Measurements from ENCODE around the gene B3GNT3. TPM values are rescaled to one million over a fixed set of nuclear protein-coding genes. Genes with fewer than 3 reads are reported as not detected.
A peak's percentile ranks its signal among the peaks of the same experiment; 100 is the strongest.

B3GNT3 gene
- total RNA-seq, 2 donors from 2014 or later, result 0.70 to 1.2 TPM

DNA sequence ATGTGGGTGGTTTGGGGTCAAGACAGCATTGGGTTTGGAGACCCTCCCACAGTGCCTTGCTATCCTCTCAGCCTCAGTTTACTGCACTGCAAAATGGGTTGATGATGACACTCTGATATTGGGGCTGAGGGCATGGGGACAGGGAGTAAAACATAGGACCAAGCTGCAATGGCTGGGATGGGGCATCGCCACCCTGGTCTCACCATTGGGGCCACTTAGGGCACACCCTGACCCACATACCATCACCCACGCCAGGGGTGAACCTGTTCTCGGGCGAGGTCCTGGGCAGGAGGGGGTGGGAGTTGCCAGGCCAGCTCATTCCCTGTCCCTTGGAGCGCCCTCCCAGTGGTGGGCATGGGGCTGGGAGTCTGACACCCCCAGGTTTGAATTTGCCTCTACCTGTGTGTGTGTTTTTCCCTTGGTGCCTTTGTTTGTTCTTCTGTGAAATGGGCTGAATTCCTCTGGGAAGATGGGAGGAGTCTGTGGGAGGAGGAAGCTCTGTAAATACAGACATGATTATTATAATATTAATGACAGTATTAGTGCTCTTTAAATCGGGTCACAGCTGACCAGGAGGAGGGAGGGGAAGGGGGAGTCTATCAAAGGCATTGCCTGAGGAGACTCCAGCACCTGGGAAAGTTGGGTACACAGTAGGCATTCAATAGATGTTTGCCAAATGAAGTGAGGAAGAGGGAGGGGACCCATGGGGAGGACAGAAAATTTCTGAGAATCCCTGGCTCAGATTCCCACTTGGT lies 45.9 kb upstream of the B3GNT3 start:
- H3K9me3 ChIP-seq (ENCODE audit: control insufficient read depth, low read length), result no peaks in the 10 kb centered on the region
- DNase-seq, result no peak
- Mint-ChIP-seq H3K27me3 (ENCODE audit: insufficient read depth) (peaks cover 4% of the 10 kb centered on the region), H3K9me3 (no peaks in the 10 kb centered on the region), H3K4me3 (peak overlapping the region; percentile 34), H3K4me1 (no peaks in the 10 kb centered on the region), H3K36me3 (ENCODE audit: low read depth) (no peaks in the 10 kb centered on the region), H3K27ac (no peak overlapping the region)
- H3K4me3 ChIP-seq (ENCODE audit: low read length), result no peak overlapping the region
- no peaks in the 10 kb centered on the region for H3K4me1 ChIP-seq (ENCODE audit: control insufficient read depth, insufficient read depth, low read length)
- TF ChIP-seq, protein P1, sequence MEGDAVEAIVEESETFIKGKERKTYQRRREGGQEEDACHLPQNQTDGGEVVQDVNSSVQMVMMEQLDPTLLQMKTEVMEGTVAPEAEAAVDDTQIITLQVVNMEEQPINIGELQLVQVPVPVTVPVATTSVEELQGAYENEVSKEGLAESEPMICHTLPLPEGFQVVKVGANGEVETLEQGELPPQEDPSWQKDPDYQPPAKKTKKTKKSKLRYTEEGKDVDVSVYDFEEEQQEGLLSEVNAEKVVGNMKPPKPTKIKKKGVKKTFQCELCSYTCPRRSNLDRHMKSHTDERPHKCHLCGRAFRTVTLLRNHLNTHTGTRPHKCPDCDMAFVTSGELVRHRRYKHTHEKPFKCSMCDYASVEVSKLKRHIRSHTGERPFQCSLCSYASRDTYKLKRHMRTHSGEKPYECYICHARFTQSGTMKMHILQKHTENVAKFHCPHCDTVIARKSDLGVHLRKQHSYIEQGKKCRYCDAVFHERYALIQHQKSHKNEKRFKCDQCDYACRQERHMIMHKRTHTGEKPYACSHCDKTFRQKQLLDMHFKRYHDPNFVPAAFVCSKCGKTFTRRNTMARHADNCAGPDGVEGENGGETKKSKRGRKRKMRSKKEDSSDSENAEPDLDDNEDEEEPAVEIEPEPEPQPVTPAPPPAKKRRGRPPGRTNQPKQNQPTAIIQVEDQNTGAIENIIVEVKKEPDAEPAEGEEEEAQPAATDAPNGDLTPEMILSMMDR (conservative IDR thresholded peaks at IDR 0.05), result no peak
- no peaks in the 10 kb centered on the region for H3K36me3 ChIP-seq (ENCODE audit: control insufficient read depth, insufficient read depth, low read length)
- no peaks in the 10 kb centered on the region for H3K27me3 ChIP-seq (ENCODE audit: control insufficient read depth, insufficient read depth, low read length, poor library complexity, severe bottlenecking)
- 61 to 89% methylated on average over 2 to 6 of the region's 6 CpGs for WGBS, 2 experiments (ENCODE audit: insufficient coverage in 1 of 2, insufficient read length in 1 of 2)
- H3K9ac ChIP-seq (ENCODE audit: extremely low read depth, low read length, poor library complexity, severe bottlenecking), result no peak overlapping the region
- H3K27ac ChIP-seq (ENCODE audit: low read depth, low read length), result no peak overlapping the region

DNA sequence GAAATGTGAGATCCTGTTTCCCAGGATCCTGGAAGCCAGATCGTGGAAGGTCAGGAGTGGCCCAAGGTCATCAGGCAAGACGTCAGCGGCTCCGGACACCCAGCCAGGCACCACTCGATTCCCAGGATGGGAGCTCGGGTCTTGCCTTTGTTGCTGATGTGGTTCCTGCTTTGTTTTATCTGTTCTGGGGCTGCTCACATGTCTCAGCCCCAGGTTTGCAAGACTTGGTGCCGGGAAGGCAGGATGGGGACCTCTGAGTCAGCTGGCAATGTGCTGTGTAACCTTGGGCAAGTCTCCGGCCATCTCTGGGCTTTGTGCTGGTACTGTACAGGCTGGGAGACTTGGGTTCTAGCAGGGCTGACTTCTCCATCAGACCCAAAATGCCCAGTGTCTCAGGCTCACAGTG lies 45.0 kb upstream of the B3GNT3 start:
- TF ChIP-seq, protein P1 (conservative IDR thresholded peaks at IDR 0.05), result no peak
- Histone ChIP-seq H3K4me1 (ENCODE audit: control insufficient read depth, insufficient read depth, low read length) (no peaks in the 10 kb centered on the region), H3K4me3 (ENCODE audit: low read length) (no peak overlapping the region), H3K27me3 (ENCODE audit: control insufficient read depth, insufficient read depth, low read length, poor library complexity, severe bottlenecking) (no peaks in the 10 kb centered on the region), H3K9ac (ENCODE audit: extremely low read depth, low read length, poor library complexity, severe bottlenecking) (no peak overlapping the region), H3K9me3 (ENCODE audit: control insufficient read depth, low read length) (no peaks in the 10 kb centered on the region), H3K36me3 (ENCODE audit: control insufficient read depth, insufficient read depth, low read length) (no peaks in the 10 kb centered on the region), H3K27ac (ENCODE audit: low read depth, low read length) (no peak overlapping the region)
- 77 to 82% methylated on average over 7 to 8 of the region's 8 CpGs for WGBS, 2 experiments (ENCODE audit: insufficient coverage in 1 of 2, insufficient read length in 1 of 2)
- H3K27me3 Mint-ChIP-seq (ENCODE audit: insufficient read depth), result peaks cover 4% of the 10 kb centered on the region
- H3K4me1 Mint-ChIP-seq, result no peaks in the 10 kb centered on the region
- H3K36me3 Mint-ChIP-seq (ENCODE audit: low read depth), result no peaks in the 10 kb centered on the region
- no peak for DNase-seq
- no peaks in the 10 kb centered on the region for H3K9me3 Mint-ChIP-seq
- no peak overlapping the region for H3K27ac Mint-ChIP-seq
- H3K4me3 Mint-ChIP-seq, result no peak overlapping the region

DNA sequence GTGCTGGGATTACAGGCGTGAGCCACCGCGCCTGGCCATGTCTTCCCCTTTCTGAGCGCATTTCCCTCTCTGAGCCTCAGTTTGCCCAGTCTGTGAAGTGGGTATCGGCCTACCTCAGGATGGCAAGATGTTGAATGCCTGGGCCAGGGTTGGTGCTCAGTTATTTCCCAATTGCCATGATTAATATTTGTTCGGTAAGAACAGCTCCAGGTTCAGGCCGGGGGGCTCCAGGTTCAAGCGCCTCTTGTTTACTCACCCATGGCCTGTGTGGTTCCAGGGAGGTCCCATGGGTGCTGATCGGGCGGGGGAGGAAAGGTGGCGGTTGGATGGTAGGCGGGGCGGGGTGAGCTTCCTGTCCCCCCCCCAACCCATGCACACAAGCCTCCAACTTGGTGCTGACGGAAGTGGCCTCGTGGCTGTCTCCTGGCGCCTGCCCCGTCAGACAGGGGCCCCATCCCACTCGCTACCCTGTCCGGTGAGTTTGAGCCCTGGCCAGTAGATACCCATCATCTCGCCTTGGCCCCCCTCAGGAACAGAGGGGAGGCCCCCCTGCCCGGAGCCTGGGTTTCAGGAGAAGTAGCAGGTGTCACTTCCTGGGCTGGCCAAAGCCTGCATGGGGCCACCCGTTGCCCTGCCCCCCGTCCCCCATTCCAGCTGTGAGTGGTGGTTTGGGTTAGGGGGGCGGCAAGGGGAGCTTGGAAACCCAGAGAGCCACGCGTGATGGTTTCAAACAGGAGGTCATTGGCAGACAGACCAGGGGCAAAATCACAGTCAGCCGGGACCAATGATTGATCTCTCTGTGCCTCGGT lies 43.6 kb upstream of the B3GNT3 start, which contains the start of gene FCHO1:
FCHO1 (plus strand) TSS at position 375 of the 809 bp plus-strand sequence. CDS start 3,688 bp downstream, outside the sequence.
- H3K27ac Mint-ChIP-seq, result no peak within 1 kb of the TSS

More for the DNA sequence above, 43.6 kb upstream of the B3GNT3 start, which contains the start of gene FCHO1:
- H3K36me3 Mint-ChIP-seq (ENCODE audit: low read depth), result no peaks in the 10 kb centered on the region
- no peaks in the 10 kb centered on the region for H3K4me1 ChIP-seq (ENCODE audit: control insufficient read depth, insufficient read depth, low read length)
- no peak within 1 kb of the TSS for H3K4me3 Mint-ChIP-seq
- no peak within 1 kb of the TSS for H3K4me3 ChIP-seq (ENCODE audit: low read length)
- DNase-seq, result no peak
- 88 to 94% methylated on average over 16 to 28 of the region's 28 CpGs for WGBS, 2 experiments (ENCODE audit: insufficient coverage in 1 of 2, insufficient read length in 1 of 2)
- H3K9me3 ChIP-seq (ENCODE audit: control insufficient read depth, low read length), result no peaks in the 10 kb centered on the region
- H3K36me3 ChIP-seq (ENCODE audit: control insufficient read depth, insufficient read depth, low read length), result no peaks in the 10 kb centered on the region
- no peaks in the 10 kb centered on the region for H3K27me3 ChIP-seq (ENCODE audit: control insufficient read depth, insufficient read depth, low read length, poor library complexity, severe bottlenecking)
- H3K27ac ChIP-seq (ENCODE audit: low read depth, low read length), result no peak within 1 kb of the TSS
- no peaks in the 10 kb centered on the region for H3K9me3 Mint-ChIP-seq
- peaks cover 4% of the 10 kb centered on the region for H3K27me3 Mint-ChIP-seq (ENCODE audit: insufficient read depth)
- H3K4me1 Mint-ChIP-seq, result no peaks in the 10 kb centered on the region
- no peak within 1 kb of the TSS for H3K9ac ChIP-seq (ENCODE audit: extremely low read depth, low read length, poor library complexity, severe bottlenecking)
- TF ChIP-seq, protein P1 (conservative IDR thresholded peaks at IDR 0.05), result no peak

Data from endodermal cell (in vitro differentiated cells).